ENCODE results near the gene TMEM250.

The TMEM250 gene

GRCh38 chr9:136081826-136082495 is 36.7 kb downstream of the TMEM250 start:
- no peak for DNase-seq

GRCh38 chr9:136081113-136081825 is 37.4 kb downstream of the TMEM250 start:
- DNase-seq, result no peak

GRCh38 chr9:136080716-136081112 is 38.0 kb downstream of the TMEM250 start:
- DNase-seq, result no peak

- DNase-seq, result no peak
Measured at GRCh38 chr9:136079916-136080246, 38.8 kb downstream of the TMEM250 start.

GRCh38 chr9:136079211-136079915 is 39.3 kb downstream of the TMEM250 start:
- DNase-seq, result no peak

GRCh38 chr9:136078498-136079011 is 40.1 kb downstream of the TMEM250 start:
- DNase-seq, result no peak

- no peak for DNase-seq
Measured at GRCh38 chr9:136078024-136078423, 40.7 kb downstream of the TMEM250 start.

GRCh38 chr9:136077491-136077890 is 41.2 kb downstream of the TMEM250 start:
- DNase-seq, result no peak

- DNase-seq, result no peak
Measured at GRCh38 chr9:136075881-136076678, 42.6 kb downstream of the TMEM250 start.

- no peak for DNase-seq
Measured at GRCh38 chr9:136075134-136075841, 43.4 kb downstream of the TMEM250 start.

- no peak for DNase-seq
Measured at GRCh38 chr9:136074706-136075105, 44.0 kb downstream of the TMEM250 start.

Data from SHP77 treated with DMSO at 0.1 percent for 48 hours (cell line).